Right lobe of liver (tissue), 6 donors: ENCODE data around the gene MSMB. TPM values are rescaled to one million over a fixed set of nuclear protein-coding genes. Genes with fewer than 3 reads are reported as not detected.
"Not testable (repeated sequence)": the region's sequence is repeated elsewhere in the genome, so short reads cannot be mapped to it uniquely, and the experiment has no call there.

ENCODE experiments used
- ATAC-seq, 4 donors: fragments of 200-7000 bp; cut with Tn5 transposase; one replicate each; pipeline ENCODE4 v1.9.1; 2020; ENCODE audit warnings: mild to moderate bottlenecking in 4 of 4, moderate library complexity in 4 of 4
- DNase-seq, 3 donors: peaks; one replicate each; pipeline ENCODE4 v3.0.0-alpha.2; 2020
- H3K27ac ChIP-seq, 3 donors: fragments of 200-600 bp; one replicate each; pipeline ENCODE4 v1.8.0; 2022
- H3K27me3 ChIP-seq, 2 donors: fragments of 200-600 bp; one replicate each; pipeline ENCODE4 v1.8.0; 2022
- H3K36me3 ChIP-seq, 4 donors: fragments of 200-600 bp; sonication (generic) in 1 of 4; one replicate each; pipeline versions ENCODE4 v1.5.1 to v1.8.0; 2017 to 2022; ENCODE audit warnings: control low read depth in 1 of 4
- H3K4me1 ChIP-seq, 4 donors: fragments of 200-600 bp; sonication (generic) in 1 of 4; one replicate each; pipeline versions ENCODE4 v1.5.1 to v1.8.0; 2017 to 2022; ENCODE audit warnings: control low read depth in 1 of 4
- H3K4me3 ChIP-seq, 3 donors: fragments of 200-600 bp; one replicate each; pipeline ENCODE4 v1.8.0; 2022
- H3K9me3 ChIP-seq, 4 donors: fragments of 200-600 bp; sonication (generic) in 1 of 4; one replicate each; pipeline versions ENCODE4 v1.5.1 to v1.8.0; 2017 to 2022; ENCODE audit warnings: control low read depth in 1 of 4
- CTCF ChIP-seq, 4 donors: fragments of 200-600 bp in 3 of 4; fragments of 450-650 bp in 1 of 4; IDR thresholded peaks; one replicate each; pipeline versions ENCODE4 v1.5.1 to v1.8.0; 2016 to 2022; ENCODE audit warnings: antibody characterized with exemption in 4 of 4, mild to moderate bottlenecking in 2 of 4
- POLR2A ChIP-seq: fragments of 450-650 bp; IDR thresholded peaks from one replicate; pipeline ENCODE4 v1.6.1; 2017; ENCODE audit warnings: antibody characterized with exemption, mild to moderate bottlenecking
- WGBS: methylation state at CpG from one replicate; pipeline ENCODE4 v1.1.6; 2018; ENCODE audit warnings: low coverage, low lambda C conversion rate; ENCODE audit not compliant: insufficient coverage; ENCODE audit errors: missing lambda C conversion rate; 5-methylcytosine and 5-hydroxymethylcytosine counted together
- intact Hi-C, 2 donors: fragments of 100-400 bp; cut with DNase I; formaldehyde crosslinking; loops; one replicate each; pipeline versions ENCODE4 v1.11.2 to v1.14.1; 2022
- long read RNA-seq: library from polyadenylated mRNA; unstranded; transcript quantifications from one replicate; pipeline ENCODE4 v2.0.0, GENCODE V29; 2019
- total RNA-seq, 6 experiments: library from RNA; depleted of rRNA in 2 of 6; stranded (reverse); fragments of >200 nt in 2 of 6; fragmentation: NEBNext Ultra II Directional in 3 of 6; extraction: Animal tissue kit (Norgen Biotek cat#: 25700) in 3 of 6; gene quantifications; one replicate each; pipeline versions ENCODE4 v1.1.0 to v1.2.4, GENCODE V29; 2016 to 2023
- donor health status: DM: no; HTN: yes; CAD: no.
- donor health status: DM: no; HTN: no; CAD: no.
- donor health status: DM: no; HTN: no; CAD: no.
- donor health status: DM: no; HTN: yes; CAD: no.
- donor health status: DM: no; HTN: yes; CAD: no.

The MSMB gene
- under 1 TPM in 1 of 6 experiments, not detected in 5; 0.84 TPM for total RNA-seq
- long read RNA-seq = 0 reads

- DNase-seq (no peak), ATAC-seq (no peak)
- Histone ChIP-seq H3K4me3 (no peak within 1 kb of the TSS), H3K27me3 (no peaks in the 10 kb centered on the region), H3K9me3 (no peaks in the 10 kb centered on the region), H3K27ac (no peak within 1 kb of the TSS), H3K4me1 (no peaks in the 10 kb centered on the region), H3K36me3 (no peaks in the 10 kb centered on the region)
- TF ChIP-seq POLR2A (no peak), CTCF (IDR thresholded peaks at IDR 0.05) (no peak)
- intact Hi-C loops = no loop called here
- 89% methylated on average over 7 of the region's 7 CpGs for WGBS
Measured at GRCh38 chr10:46046261-46046660, at the start of gene MSMB. MSMB (minus strand) TSS chr10:46046269; CDS start chr10:46046237, 32 bp downstream.

GRCh38 chr10:46094931-46095750, 49.1 kb upstream of the MSMB start:
- no peaks in the 10 kb centered on the region for H3K9me3 ChIP-seq
- intact Hi-C loops = no loop called here
- no peaks in the 10 kb centered on the region for H3K36me3 ChIP-seq
- no peaks in the 10 kb centered on the region for H3K27me3 ChIP-seq
- WGBS = 77% methylated on average over 6 of the region's 15 CpGs
- H3K27ac ChIP-seq = no peak overlapping the region
- TF ChIP-seq POLR2A (no peak), CTCF (IDR thresholded peaks at IDR 0.05) (no peak)
- H3K4me3 ChIP-seq = no peak overlapping the region
- no peak for ATAC-seq
- H3K4me1 ChIP-seq = no peaks in the 10 kb centered on the region
- DNase-seq = peak in 1 of 3 donors; percentile 50

- H3K9me3 ChIP-seq = no peaks in the 10 kb centered on the region
- H3K36me3 ChIP-seq = no peaks in the 10 kb centered on the region
- ATAC-seq (no peak), DNase-seq (no peak)
- H3K4me1 ChIP-seq = no peaks in the 10 kb centered on the region
- no peak overlapping the region for H3K4me3 ChIP-seq
- H3K27me3 ChIP-seq = no peaks in the 10 kb centered on the region
- TF ChIP-seq POLR2A (no peak), CTCF (IDR thresholded peaks at IDR 0.05) (no peak)
- no CpG with 5 or more reads among the region's 6 CpGs for WGBS
- intact Hi-C loops = no loop called here
- H3K27ac ChIP-seq = no peak overlapping the region
Measured at GRCh38 chr10:46094197-46094500, 48.1 kb upstream of the MSMB start.

GRCh38 chr10:46093316-46094196, 47.5 kb upstream of the MSMB start:
- ATAC-seq, H3K9me3 ChIP-seq, H3K4me1 ChIP-seq, intact Hi-C loops, H3K4me3 ChIP-seq, DNase-seq, H3K36me3 ChIP-seq, H3K27me3 ChIP-seq, H3K27ac ChIP-seq: not testable (repeated sequence)
- WGBS = 83% methylated on average over 7 of the region's 9 CpGs
